Measurements from ENCODE around the gene TGM6. TPM values are rescaled to one million over a fixed set of nuclear protein-coding genes. Genes with fewer than 3 reads are reported as not detected.

TGM6 gene
- total RNA-seq, 1 donor from 2014 or later: not detected

DNA sequence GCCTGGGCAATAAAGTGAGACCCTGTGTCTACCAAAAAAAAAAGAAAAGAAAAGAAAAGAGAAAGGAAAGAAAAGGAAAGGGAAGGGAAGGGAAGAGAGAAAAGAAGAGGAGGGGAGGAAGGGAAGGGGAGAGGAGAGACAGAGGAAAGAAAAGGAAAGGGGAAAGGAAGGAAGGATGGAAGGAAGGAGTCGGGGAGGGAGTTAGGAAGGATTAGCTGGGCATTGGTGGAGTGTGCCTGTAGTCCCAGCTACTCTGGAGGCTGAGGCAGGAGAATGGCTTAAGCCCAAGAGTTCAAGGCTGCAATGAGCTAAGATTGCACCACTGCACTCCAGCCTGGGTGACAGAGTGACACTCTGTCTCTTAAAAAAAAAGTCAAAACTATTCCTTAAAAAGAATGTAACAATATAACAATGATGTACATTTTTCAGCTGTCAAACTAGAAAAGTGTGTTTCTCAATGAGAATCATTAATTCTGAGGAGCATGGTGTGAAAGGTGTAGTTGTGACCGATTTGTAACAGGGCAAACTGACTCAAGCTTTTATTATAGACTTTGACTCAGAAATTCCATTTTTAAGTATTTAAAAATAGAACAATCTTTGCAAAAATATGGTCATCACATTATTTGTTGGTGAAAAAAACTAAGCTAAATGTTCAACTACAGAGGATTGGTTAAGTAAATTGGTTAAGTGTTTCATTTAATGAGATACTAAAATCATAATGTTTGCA is 75.2 kb downstream of the TGM6 start:
- TF ChIP-seq, protein P1, sequence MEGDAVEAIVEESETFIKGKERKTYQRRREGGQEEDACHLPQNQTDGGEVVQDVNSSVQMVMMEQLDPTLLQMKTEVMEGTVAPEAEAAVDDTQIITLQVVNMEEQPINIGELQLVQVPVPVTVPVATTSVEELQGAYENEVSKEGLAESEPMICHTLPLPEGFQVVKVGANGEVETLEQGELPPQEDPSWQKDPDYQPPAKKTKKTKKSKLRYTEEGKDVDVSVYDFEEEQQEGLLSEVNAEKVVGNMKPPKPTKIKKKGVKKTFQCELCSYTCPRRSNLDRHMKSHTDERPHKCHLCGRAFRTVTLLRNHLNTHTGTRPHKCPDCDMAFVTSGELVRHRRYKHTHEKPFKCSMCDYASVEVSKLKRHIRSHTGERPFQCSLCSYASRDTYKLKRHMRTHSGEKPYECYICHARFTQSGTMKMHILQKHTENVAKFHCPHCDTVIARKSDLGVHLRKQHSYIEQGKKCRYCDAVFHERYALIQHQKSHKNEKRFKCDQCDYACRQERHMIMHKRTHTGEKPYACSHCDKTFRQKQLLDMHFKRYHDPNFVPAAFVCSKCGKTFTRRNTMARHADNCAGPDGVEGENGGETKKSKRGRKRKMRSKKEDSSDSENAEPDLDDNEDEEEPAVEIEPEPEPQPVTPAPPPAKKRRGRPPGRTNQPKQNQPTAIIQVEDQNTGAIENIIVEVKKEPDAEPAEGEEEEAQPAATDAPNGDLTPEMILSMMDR (conservative IDR thresholded peaks at IDR 0.05; ENCODE audit: low read depth, low read length): no peak
- no peak for DNase-seq (ENCODE audit: low read depth)
- no peak overlapping the region for H3K4me3 ChIP-seq (ENCODE audit: low read depth, low read length)

DNA sequence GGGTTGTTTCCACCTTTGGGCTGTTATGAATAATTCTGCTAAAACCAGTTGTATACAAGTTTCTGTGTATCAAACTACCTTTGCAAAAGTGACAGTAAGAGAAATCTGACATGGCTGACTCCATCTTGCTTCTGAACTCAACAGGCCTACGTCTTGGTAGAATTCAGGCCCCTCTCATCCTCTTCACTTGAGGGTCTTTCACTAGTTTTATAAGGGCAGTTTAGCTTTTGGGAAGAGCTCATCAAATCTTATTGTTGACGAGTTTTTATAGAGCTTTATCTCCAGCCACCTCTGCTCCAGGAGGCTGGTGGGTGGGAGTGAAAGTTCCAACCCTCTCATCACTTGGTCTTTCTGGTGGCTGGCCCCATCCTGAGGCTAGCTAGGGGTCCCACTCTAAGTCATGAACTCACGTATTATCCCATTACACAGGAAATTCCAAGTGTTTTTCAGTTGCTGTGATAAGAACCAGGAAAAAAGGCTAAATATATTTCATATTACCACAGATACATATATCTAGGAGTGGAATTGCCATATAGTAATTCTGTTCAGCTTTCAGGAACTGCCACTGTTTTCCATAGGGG is 78.3 kb downstream of the TGM6 start:
- TF ChIP-seq, protein P1 (conservative IDR thresholded peaks at IDR 0.05; ENCODE audit: low read depth, low read length): no peak
- no peak for DNase-seq (ENCODE audit: low read depth)
- H3K4me3 ChIP-seq (ENCODE audit: low read depth, low read length): no peak overlapping the region

DNA sequence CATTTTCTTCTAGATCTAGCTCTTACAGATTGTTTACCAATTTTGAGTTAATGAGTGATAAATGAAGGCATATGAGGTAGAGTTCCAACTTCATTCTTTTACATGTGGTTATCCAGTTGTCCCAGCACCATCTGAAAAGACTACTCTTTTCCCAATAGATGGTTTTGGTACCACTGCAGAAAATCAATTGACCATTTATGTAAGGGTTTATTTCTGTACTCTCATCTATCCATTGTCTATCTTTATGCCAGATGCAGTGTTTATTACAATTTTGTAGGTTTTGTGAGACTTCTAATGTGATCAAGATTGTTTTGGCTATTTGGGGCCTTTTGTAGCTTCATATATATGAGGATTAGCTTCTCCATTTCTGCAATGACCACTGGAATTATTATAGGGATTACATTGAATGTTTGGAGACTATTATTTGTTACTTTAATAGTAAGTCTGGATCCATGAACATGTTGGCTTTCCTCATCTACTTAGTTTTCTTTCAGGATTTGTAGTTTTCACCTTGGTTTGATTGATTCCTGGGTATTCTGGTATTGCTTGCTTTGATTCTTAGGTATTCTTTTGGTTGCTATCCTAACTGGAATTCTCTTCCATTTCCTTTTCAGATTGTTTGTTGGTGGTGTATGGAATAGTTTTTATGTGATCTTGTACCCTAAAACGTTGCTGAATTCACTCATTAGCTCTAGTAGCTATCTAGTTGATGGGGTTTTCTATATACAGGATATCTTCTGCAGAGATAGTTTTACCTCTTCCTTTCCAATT is 79.5 kb downstream of the TGM6 start:
- DNase-seq (ENCODE audit: low read depth): no peak
- TF ChIP-seq, protein P1 (conservative IDR thresholded peaks at IDR 0.05; ENCODE audit: low read depth, low read length): no peak
- no peak overlapping the region for H3K4me3 ChIP-seq (ENCODE audit: low read depth, low read length)

DNA sequence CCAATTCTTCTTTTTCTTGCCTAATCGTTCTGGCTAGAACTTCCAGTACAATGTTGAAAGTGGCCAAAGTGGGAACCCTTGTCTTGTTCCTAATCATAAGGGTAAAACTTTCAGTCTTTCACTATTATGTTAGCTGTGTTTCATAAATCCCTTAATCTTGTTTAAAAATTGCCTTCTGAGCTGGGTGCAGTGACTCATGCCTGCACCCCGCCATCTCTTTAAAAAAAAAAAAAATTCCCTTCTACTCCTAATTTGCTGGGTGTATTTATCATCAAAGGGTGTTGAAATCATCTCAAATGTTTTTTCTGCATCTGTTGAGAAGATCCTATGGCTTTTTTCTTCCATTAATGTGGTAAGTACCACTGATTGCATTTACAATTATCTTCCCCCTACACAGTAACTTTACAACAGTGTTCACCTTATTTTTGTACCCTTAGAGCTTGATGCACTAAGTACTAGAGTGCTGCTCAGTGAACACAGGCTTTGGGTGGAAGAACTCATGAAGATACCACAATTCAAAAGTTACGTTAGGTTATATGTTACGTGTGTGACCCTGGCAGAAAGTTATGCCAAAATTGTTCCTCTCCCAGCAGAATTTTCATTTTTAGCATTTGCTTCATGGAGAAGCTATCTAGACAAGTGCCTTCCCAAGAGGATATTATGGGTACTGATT is 80.2 kb downstream of the TGM6 start:
- DNase-seq (ENCODE audit: low read depth): no peak
- H3K4me3 ChIP-seq (ENCODE audit: low read depth, low read length): no peak overlapping the region
- TF ChIP-seq, protein P1 (conservative IDR thresholded peaks at IDR 0.05; ENCODE audit: low read depth, low read length): no peak

DNA sequence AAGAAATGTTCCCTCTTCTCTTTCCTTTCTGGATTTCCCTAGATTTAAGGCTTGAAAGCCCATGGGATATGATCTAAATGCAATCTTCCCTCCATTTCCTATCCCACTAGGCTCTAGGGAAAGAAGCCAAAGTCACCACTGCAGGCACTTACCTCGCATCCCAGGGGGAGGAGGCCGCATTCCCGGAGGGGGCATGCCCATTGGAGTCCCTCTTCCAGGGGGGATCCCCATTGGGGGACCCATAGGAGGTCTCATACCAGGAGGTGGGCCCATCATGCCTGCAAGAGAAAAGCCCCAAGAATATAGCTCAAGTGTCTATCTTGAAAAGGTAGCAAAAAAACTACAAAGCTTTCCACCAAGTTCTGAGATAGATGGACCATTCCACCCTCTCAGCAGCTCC is 81.8 kb downstream of the TGM6 start:
- TF ChIP-seq, protein P1 (conservative IDR thresholded peaks at IDR 0.05; ENCODE audit: low read depth, low read length): no peak
- no peak overlapping the region for H3K4me3 ChIP-seq (ENCODE audit: low read depth, low read length)
- DNase-seq (ENCODE audit: low read depth): no peak

DNA sequence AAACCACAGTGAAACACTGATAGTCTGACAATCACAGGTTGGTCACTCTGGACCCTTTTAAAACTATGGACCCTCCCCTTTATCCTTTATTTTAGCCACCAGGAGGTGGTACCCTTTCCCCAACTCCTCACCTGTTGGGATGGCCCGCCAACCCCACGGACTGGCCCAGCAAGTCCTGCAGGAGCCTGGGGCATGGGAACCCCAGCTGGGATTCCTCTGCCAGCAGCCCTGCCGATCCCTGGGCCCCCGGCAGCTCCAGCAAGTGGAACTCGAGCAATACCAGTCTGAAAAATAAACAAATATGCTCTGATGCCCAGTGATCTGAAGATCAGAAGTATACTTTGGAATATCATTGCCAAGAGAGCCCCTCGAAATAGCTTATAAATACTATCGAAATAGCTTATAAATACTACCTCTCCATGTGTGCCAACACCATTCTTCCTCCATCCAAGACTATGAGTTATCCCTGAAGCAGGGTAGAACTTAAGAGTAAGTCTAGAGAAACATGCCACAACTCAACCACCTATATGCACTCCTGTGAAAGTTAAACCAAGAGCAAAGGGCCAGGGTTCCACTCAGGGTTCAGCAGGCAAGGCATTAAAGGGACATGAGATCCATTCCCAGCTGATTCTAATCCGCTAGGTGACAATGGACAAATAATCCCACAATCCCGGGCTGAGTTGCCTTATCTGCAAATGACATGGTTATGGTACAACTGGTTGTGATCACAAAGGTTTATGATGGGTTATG is 83.1 kb downstream of the TGM6 start:
- no peak for DNase-seq (ENCODE audit: low read depth)
- TF ChIP-seq, protein P1 (conservative IDR thresholded peaks at IDR 0.05; ENCODE audit: low read depth, low read length): no peak

More for the DNA sequence above, 83.1 kb downstream of the TGM6 start:
- no peak overlapping the region for H3K4me3 ChIP-seq (ENCODE audit: low read depth, low read length)

All from epithelial cell of proximal tubule (primary cell).